ENCODE measurements around the gene RAB37.

Gene RAB37

GRCh38 chr17:74744714-74745547, 7.9 kb downstream of the RAB37 start:
- DNase-seq: peak in 54 of 56 donors; percentile 33 to 95 (median 68)

DNA sequence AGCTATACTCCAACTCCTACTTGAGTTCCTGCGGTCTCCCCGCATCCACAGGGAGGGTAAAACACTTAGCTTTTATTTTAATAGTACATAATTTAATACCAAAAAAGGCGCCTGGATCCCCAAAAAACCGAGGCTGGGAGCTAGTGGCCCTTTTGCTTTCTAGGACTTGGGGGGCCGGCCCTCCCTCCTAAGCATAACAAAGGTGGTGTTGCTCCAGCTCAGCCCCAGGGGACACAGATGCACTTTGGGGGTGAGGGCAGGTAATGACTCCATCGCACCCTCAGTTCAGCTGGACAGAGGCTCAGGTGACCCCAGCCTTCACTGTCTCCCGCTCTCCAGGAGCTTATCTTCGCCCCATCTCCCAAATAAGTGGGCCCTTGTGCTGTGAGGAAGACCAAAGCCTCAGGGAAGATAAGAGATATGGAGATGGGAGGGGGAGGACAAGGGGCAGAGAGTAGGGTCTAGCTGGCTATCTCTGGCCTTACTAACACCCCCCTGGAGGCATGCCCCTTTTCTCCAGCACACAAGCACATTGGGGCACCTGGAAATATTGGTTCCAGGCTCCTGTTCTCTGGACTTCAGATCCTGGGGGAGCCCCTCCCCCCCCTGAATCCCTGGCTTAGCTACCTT, 8.6 kb downstream of the RAB37 start:
- DNase-seq: no peak

DNA sequence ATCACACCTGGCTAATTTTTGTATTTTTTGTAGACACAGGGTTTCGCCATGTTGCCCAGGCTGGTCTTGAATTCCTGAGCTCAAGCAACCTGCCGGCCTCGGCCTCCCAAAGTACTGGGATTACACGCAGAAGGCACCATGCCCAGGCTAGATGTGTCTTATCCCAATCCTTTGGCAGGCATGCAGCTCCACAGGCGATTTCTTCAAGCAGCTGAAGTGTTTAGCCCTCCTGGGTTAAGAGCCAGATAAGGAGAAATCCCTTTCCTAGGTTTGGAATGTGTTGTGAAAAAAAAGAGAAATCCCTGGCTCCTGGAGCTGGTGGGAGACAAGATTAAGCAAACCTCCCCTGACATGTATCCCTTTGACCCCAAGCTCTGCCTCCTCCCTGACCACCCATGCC, 9.3 kb downstream of the RAB37 start:
- no peak for DNase-seq

GRCh38 chr17:74746922-74747321, 9.9 kb downstream of the RAB37 start:
- no peak for DNase-seq

- DNase-seq: peak in 1 of 56 donors; percentile 50
Observed at GRCh38 chr17:74748279-74748528, 11.1 kb downstream of the RAB37 start.

GRCh38 chr17:74748529-74749278, 11.6 kb downstream of the RAB37 start, which contains the start of gene NHERF1:
Gene NHERF1 (plus strand): TSS chr17:74748628. CDS start chr17:74748847, 219 bp downstream.
- DNase-seq: peak in 54 of 56 donors; percentile 50 to 97 (median 85)

- peak in 1 of 56 donors; percentile 39 for DNase-seq
Observed at GRCh38 chr17:74749279-74750038, 12.4 kb downstream of the RAB37 start.

DNA sequence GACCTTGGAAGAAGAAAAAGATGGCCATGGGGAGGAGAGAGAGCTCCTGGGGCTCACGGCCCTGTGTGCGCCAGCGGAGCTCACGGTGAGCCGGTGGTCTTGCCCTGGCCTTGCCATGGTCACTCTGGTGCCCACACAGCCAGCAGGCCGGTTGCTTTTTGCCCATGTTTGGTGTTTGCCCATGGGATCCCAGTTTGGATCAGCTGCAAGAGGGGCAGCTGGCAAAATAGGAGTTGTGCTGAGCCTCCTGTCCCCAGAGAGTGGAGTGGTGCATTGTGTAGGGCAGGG, 12.9 kb downstream of the RAB37 start:
- DNase-seq: peak in 1 of 56 donors; percentile 50

DNA sequence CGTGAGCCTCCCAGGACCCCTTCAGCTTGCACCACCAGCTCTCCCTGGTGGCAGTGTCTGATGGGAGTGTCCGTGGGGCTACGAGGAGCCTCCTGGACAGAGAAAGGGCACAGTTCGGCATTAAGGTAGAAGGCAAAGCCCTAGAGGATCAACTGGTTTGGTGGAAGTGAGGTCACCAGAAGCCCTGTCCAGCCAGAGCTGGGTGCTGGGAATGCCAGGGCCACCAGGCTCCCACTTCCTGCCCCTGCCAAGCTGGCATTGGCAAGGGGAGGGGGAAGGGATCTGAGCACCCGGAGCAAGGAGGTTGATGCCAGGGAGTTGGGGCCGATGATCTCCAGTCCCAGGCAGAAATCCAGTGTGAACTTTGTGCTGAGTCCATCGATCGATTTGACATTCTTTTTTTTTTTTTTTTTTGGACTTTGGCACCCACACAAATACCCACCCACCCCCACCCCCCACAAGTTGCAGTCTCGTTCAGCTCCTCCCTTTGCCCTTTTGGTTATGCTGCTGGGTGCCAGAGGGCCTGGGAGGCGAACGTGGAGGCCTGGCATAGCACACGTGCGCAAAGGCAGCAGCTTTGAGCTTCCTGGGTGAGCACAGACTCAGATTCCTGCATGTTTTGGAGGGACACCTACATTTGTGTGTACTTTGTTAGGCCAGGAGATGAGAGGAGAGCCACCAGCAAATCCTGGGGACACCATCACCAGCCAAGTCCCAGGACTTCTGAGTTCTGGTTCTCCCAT, 13.4 kb downstream of the RAB37 start:
- DNase-seq: peak in 33 of 56 donors; percentile 21 to 72 (median 48)

- DNase-seq: no peak
Observed at GRCh38 chr17:74752415-74752814, 15.4 kb downstream of the RAB37 start.

GRCh38 chr17:74752822-74753401, 15.9 kb downstream of the RAB37 start:
- no peak for DNase-seq

DNA sequence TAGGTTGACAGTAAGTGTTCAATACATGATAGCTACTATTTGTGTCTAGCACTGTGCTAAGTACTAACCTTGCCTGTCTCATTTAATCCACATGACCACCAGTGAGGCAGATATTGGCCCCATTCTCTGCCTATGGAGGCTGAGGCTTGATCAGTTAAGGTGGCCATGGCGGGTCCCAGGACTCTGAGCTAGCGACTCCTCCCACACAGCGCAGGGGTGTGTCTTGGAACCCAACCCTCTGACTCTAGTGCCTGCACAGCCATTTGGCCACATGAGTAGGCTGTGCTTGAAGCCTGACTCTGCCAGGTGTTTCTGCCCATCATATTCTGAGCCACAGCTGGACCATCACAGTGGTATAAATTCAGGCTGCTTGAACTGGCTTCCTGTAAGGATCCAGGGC, 17.8 kb downstream of the RAB37 start:
- DNase-seq: no peak

DNA sequence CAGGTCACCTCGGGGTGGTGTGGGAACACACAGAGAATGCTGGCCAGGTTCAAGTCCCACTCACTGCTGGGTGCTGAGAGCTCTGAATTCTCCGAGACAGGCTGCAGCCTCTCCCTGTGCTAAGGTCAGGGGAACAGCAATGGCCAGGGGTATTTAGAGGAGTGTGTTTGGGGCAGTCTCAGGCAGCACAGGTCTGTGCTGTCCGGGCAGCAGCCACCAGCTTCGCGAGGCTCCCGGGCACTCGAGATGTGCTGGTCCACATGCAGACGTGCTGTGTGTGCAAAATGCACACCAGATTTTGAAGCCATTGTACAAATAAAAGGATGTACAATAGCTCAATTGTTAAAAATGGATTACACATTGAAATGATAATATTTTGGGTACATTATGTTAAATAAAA, 18.5 kb downstream of the RAB37 start:
- peak in 7 of 56 donors; percentile 14 to 45 (median 31) for DNase-seq

DNA sequence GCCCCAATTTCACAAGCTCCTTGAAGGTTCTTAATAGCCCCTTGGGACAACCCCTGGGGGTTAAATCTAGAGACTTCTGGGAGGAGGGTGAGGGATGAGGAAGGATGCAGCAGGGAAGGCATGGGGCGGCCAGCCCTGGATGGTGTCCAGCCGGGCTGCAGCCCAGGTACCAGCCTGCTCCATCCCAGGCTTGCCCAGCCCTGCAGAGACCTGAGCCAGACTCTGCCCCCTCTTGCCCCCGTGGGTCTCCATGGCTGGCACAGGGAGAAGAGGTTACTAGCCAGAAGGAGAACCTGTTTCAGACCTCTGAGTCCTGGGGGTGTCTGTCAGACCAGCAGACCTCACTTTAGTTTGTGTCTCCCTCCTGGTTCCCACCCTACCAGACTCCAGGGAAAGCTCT, 19.8 kb downstream of the RAB37 start:
- DNase-seq: peak in 1 of 56 donors; percentile 13

GRCh38 chr17:74757502-74757901, 20.4 kb downstream of the RAB37 start:
- peak in 19 of 56 donors; percentile 14 to 73 (median 41) for DNase-seq

DNA sequence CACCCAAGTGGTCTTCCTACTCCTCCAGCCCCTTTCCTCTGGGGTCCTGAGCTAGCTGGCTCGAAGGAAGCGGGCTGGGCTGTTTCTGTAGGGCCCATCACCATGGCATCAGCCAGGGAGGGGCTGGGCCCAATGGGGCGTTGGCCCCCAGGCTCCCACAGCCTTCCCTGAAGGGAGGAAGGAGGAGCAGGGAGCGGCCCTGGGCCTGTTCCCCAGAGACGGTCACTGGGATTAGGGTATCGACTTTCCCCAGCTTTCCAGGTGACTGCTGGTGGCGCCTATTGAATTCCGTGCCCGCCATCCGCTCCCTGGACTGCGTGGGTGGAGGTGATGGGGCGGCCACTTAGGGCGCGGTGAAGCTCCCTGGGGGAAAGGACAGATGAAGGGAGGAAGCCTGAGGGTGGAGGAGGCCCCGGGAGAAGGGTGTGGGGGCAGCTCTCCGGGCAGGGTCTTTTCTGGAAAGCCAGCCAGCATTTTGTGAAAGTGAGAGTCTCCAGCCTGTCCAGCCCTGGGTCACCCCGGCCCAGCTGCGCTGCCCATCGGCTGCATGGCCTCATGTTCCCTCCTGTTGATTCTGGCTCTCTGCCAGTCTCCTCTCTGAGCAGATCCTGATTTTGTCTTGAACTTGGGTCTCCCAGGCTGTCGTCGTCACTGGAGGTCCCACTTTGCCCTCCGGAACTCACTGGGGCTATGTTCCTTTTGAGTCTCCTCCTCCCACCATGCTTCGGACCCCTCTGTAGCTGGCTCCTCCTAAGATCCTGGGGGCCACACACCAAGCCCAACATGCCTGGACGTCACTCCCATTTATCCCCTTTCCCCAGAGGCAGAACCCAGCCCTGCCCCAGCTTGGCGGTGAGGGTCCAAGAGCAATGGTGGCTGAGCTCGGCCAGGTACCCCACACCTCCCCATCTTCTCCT, 21.1 kb downstream of the RAB37 start:
- peak in 14 of 56 donors; percentile 20 to 52 (median 30) for DNase-seq

GRCh38 chr17:74758848-74759168, 21.8 kb downstream of the RAB37 start:
- peak in 13 of 56 donors; percentile 20 to 48 (median 30) for DNase-seq

DNA sequence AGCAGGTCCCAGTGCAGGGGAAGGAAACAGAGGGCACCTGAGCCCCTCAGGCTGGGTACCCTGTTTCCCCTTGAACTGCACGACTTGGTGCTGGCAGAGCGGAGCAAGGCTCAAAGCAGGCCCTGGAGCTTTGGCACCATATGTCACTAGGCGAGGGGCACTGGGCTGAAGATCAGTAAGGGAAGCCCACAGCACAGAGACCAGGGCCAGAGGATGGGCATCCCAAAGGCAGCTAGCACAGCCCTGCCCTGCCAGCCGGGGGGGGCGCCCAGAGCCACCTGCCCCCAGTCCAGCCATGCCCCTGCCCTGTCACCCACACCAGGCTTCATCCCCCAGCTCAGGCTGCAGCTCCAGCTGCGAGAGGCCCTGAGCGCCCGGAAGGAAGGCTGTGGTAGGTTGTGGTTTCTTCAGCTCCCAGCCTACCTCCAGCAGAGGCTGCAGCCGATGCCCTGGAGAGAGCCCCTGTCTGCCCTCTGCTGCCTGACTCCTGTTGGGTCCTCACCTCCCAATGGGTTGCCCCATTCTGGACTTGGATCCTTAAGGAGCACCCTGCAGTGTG, 22.3 kb downstream of the RAB37 start:
- DNase-seq: no peak

GRCh38 chr17:74759941-74760340, 22.9 kb downstream of the RAB37 start:
- no peak for DNase-seq
